K562 (cell line): ENCODE measurements around the gene SLC7A4. TPM values are rescaled to one million over a fixed set of nuclear protein-coding genes. Genes with fewer than 3 reads are reported as not detected.
A peak's percentile ranks its signal among the peaks of the same experiment; 100 is the strongest.

Experiments used
- CREB1 ChIP-seq, 2 experiments: sonication (generic) in 1 of 2; formaldehyde crosslinking in 1 of 2; IDR thresholded peaks; 2 replicates each; pipeline versions ENCODE4 v1.6.1 to v1.8.0; 2012 to 2022; ENCODE audit warnings: inconsistent platforms in 1 of 2, mild to moderate bottlenecking in 1 of 2, missing genetic modification reagents in 1 of 2, moderate library complexity in 1 of 2
- ELF4 ChIP-seq: fragments of 450-650 bp; formaldehyde crosslinking; IDR thresholded peaks from 2 replicates; pipeline ENCODE4 v1.4.0; 2022; ENCODE audit warnings: missing genetic modification characterization
- FOXP1 ChIP-seq: sonication (generic); formaldehyde crosslinking; IDR thresholded peaks from 2 replicates; pipeline ENCODE4 v1.8.0; 2022; ENCODE audit warnings: mild to moderate bottlenecking, missing genetic modification reagents
- NCOA4 ChIP-seq: fragments of 450-650 bp; IDR thresholded peaks from 2 replicates; pipeline ENCODE4 v1.6.1; 2018; ENCODE audit warnings: mild to moderate bottlenecking; ENCODE audit not compliant: partially characterized antibody
- RFX5 ChIP-seq: IDR thresholded peaks from 2 replicates; pipeline ENCODE4 v1.6.1; 2011; ENCODE audit warnings: low read depth, mild to moderate bottlenecking, improper control_type of control experiment, low read length
- SMAD3 ChIP-seq: fragments of 450-650 bp; formaldehyde crosslinking; conservative IDR thresholded peaks from 2 replicates; pipeline ENCODE4 v1.4.0; 2020; ENCODE audit warnings: mild to moderate bottlenecking
- ZC3H8 ChIP-seq: fragments of 450-650 bp; IDR thresholded peaks from 2 replicates; pipeline ENCODE4 v1.6.1; 2017
- ZNF184 ChIP-seq: sonication (generic); formaldehyde crosslinking; IDR thresholded peaks from 2 replicates; pipeline ENCODE4 v1.5.0; 2020; ENCODE audit warnings: missing genetic modification reagents
- ZNF354B ChIP-seq: fragments of 250-450 bp; sonication (Bioruptor Pico); IDR thresholded peaks from 2 replicates; pipeline ENCODE4 v1.4.0; 2020
- ZNF695 ChIP-seq: fragments of 450-650 bp; formaldehyde crosslinking; IDR thresholded peaks from 2 replicates; pipeline ENCODE4 v1.4.0; 2020; ENCODE audit warnings: mild to moderate bottlenecking, moderate library complexity
- ZZZ3 ChIP-seq: fragments of 450-650 bp; IDR thresholded peaks from 2 replicates; pipeline ENCODE4 v1.6.1; 2016; ENCODE audit warnings: antibody characterized with exemption, mild to moderate bottlenecking, moderate library complexity
- polyA plus RNA-seq, 8 experiments: library from polyadenylated mRNA; depleted of rRNA in 4 of 8; stranded (reverse) in 5 of 8; unstranded in 3 of 8; fragments of >200 nt; fragmentation: Nextera tagmentation in 2 of 8; fragmentation: Illumina TruSeq in 1 of 8; extraction: Ambion mirVana in 2 of 8; extraction: Trizol in 1 of 8; gene quantifications; 2 replicates each; pipeline versions ENCODE4 v1.2.1 to v1.2.3, GENCODE V29; 2011 to 2014; ENCODE audit warnings: inconsistent platforms in 1 of 8, missing spikeins in 1 of 8
- total RNA-seq, 7 experiments: library from RNA; depleted of rRNA in 6 of 7; stranded (reverse); fragments of >200 nt in 6 of 7; fragmentation: Illumina TruSeq in 2 of 7; extraction: Trizol in 2 of 7; gene quantifications; 2 replicates each; pipeline versions ENCODE4 v1.2.1 to v1.2.3, GENCODE V29; 2011 to 2021; ENCODE audit warnings: low replicate concordance in 1 of 7
- TF ChIP-seq, protein P1 (sequence below), 3 experiments: fragments of 200-800 bp in 1 of 3; sonication (Bioruptor generic) in 1 of 3; sonication (generic) in 1 of 3; formaldehyde crosslinking in 1 of 3; IDR thresholded peaks; 2 replicates each; pipeline versions ENCODE4 v1.6.1 to v1.8.0; 2016 to 2022; ENCODE audit warnings: mild to moderate bottlenecking in 2 of 3, missing compliant biosample characterization in 2 of 3, missing genetic modification characterization in 2 of 3, missing genetic modification reagents in 1 of 3
- TF ChIP-seq, protein P2 (sequence below): sonication (generic); formaldehyde crosslinking; IDR thresholded peaks from 2 replicates; pipeline ENCODE4 v1.8.1; 2023; ENCODE audit warnings: mild to moderate bottlenecking, missing genetic modification reagents, moderate library complexity
- TF ChIP-seq, protein P3 (sequence below): fragments of 450-650 bp; formaldehyde crosslinking; IDR thresholded peaks from 2 replicates; pipeline ENCODE4 v1.4.0; 2022; ENCODE audit warnings: missing genetic modification characterization
- TF ChIP-seq, protein P4 (sequence below): fragments of 450-650 bp; IDR thresholded peaks from 2 replicates; pipeline ENCODE4 v1.6.1; 2016; ENCODE audit warnings: low read depth, mild to moderate bottlenecking, moderate library complexity

The SLC7A4 gene
- total and polyA plus RNA-seq, 9 of the 15 experiments (the other 6 are each of a cell fraction or from before 2014, with no cell fraction given): not detected

DNA sequence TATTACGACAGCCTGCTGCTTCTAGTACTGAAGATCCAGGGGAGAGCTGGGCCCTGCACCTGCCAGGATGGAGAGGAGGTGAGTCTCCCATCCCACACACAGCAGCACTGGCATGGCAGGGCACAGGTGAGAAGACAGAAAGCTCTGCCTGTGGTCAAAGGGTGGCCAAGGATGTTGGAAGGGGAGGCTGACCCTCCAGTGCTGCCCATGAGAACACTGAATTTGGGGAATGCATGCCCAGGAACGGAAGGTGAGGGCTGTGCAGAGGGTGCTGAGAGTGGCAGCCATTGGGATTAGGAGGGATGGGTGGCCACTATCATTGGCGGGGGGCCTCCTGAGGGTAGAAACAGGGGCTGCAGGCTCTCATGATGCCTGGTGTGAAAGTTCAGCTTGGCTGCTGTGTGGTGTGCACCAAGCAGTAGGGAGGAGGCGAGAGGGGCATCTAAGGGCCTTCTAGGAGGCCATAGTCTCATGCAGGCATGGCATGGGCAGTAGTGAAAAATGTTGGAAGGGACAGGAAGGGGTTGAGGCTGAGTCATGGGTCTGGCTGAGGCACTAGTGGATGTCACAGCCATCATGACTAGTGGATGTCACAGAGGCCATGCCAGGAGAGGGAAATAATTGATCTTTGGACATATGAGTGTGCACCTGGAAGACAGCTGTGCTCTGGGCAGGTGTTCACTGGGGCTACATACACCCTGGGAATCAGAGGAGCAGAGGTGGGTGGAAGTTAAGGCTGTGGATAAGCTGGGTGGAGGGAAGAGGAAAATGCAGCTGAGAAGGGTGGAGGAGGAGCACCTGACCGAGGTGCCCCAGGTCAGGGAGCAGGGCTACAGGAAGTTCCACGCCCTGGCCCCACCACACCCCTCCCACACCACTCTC, 10.9 kb upstream of the SLC7A4 start (continued):
- TF ChIP-seq, protein P1, sequence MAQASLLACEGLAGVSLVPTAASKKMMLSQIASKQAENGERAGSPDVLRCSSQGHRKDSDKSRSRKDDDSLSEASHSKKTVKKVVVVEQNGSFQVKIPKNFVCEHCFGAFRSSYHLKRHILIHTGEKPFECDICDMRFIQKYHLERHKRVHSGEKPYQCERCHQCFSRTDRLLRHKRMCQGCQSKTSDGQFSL (CRISPR knock-in tag; IDR thresholded peaks at IDR 0.05): 0 out of 2 replicates have a peak, but pooled peaks have one; percentile 13
- TF ChIP-seq, protein P1 (tag; IDR thresholded peaks at IDR 0.05): no peak
- TF ChIP-seq RFX5 (no peak), ZNF695 (CRISPR knock-in tag) (0 out of 2 replicates have a peak, but pooled peaks have one; percentile 44), ELF4 (peak; percentile 51; the same call in 1 of the 2 replicates), ZNF184 (no peak), ZNF354B (no peak), NCOA4 (no peak), FOXP1 (CRISPR knock-in tag) (0 out of 2 replicates have a peak, but pooled peaks have one; percentile 27), SMAD3 (CRISPR knock-in tag) (no peak), CREB1 (IDR thresholded peaks at IDR 0.05) (0 out of 2 replicates have a peak, but pooled peaks have one; percentile 6), CREB1 (CRISPR knock-in tag; IDR thresholded peaks at IDR 0.05) (no peak), ZC3H8 (no peak), ZZZ3 (no peak)
- TF ChIP-seq, protein P2, sequence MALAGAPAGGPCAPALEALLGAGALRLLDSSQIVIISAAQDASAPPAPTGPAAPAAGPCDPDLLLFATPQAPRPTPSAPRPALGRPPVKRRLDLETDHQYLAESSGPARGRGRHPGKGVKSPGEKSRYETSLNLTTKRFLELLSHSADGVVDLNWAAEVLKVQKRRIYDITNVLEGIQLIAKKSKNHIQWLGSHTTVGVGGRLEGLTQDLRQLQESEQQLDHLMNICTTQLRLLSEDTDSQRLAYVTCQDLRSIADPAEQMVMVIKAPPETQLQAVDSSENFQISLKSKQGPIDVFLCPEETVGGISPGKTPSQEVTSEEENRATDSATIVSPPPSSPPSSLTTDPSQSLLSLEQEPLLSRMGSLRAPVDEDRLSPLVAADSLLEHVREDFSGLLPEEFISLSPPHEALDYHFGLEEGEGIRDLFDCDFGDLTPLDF: peak; percentile 23; the same call in 1 of the 2 replicates
- TF ChIP-seq, protein P3, sequence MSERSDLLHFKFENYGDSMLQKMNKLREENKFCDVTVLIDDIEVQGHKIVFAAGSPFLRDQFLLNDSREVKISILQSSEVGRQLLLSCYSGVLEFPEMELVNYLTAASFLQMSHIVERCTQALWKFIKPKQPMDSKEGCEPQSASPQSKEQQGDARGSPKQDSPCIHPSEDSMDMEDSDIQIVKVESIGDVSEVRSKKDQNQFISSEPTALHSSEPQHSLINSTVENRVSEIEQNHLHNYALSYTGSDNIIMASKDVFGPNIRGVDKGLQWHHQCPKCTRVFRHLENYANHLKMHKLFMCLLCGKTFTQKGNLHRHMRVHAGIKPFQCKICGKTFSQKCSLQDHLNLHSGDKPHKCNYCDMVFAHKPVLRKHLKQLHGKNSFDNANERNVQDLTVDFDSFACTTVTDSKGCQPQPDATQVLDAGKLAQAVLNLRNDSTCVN: peak; percentile 31; the same call in 1 of the 2 replicates
- TF ChIP-seq, protein P4, sequence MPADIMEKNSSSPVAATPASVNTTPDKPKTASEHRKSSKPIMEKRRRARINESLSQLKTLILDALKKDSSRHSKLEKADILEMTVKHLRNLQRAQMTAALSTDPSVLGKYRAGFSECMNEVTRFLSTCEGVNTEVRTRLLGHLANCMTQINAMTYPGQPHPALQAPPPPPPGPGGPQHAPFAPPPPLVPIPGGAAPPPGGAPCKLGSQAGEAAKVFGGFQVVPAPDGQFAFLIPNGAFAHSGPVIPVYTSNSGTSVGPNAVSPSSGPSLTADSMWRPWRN: no peak
